GM19452 (cell line): ENCODE data around the gene IRAK3.

ENCODE experiments used
- ATAC-seq: cut with Tn5 transposase; IDR thresholded peaks from one replicate; pipeline ENCODE4 v1.9.1; 2021; ENCODE audit not compliant: unreplicated experiment

The IRAK3 gene

DNA sequence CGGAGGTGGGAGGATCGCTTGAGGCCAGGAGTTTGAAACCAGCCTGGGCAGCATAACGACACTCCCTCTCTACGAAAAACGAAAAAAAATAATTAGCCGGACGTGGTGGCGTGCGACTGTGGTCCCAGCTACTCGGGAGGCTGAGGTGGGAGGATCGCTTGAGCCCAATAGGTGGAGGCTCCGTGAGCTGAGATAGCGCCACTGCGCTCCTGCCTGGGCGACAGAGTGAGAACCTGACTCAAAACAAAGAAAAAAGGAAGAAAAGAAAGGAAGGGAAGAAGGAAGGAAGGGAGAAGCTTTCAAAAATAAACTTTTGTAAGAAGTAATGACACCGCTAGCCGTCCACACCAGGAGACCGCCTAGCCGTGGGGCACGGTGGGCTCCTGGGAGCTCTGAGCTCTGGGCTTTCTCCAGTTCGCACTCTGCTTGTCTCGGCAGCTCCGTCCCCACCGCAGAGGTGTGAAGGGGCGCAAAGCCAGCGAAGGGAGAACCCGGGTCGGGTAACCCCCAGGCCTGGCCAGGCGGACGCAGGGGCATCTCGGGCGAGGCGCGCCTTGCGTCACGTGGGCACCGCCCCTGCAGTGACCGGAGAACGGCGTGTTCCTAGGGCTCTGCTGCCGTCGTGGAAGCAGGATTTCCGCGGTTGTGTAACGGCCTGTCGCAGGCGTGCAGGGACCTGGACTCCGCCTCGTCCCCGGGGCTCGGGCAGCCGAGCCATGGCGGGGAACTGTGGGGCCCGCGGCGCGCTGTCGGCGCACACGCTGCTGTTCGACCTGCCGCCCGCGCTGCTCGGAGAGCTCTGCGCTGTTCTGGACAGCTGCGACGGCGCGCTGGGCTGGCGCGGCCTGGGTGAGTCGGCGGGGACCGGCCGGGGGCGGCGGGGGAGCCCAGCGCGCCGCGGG, at the start of gene IRAK3:
TSS of gene IRAK3 (plus strand) at position 631 of the 902 bp plus-strand sequence. CDS start at position 717, 86 bp downstream.
- peak; percentile 66 for ATAC-seq

- no peak for ATAC-seq
These were observed 49.7 kb upstream of the IRAK3 start for GRCh38 chr12:66139328-66139727.

DNA sequence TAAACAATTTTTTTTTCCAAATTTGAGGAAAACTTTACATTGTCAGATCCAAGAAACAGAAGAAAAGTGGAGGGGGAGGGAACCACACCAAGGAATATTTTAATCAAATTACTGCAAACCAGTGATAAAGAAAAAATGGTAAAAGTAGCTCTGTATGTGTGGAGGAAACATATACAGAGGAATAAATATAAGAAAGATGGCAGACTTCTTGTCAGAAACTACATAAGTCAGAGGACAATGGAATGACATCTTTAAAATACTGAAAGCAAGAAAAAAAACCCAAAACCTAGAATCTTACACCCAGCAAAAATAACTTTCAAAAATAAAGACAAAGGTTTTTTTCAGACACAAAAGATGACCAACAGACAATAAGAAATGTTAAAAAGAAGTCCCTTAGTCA, 48.3 kb upstream of the IRAK3 start:
- no peak for ATAC-seq

DNA sequence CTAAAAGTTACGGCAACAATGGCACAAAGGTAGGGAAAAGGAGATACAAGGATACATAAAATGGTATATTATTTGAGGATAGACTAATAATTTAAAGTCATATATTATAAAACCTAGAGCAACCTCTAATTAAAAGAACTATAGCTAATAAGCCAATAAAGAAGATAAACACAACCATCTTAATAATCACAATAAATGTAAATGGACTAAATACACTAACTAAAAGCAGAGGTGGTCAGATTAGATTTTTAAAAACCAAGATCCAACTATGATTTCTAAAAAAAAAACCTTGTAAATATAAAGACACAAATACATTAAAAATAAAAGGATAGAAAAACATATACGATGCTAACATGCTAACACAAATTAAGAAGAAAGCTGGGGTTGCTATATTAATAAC, 47.7 kb upstream of the IRAK3 start:
- ATAC-seq = no peak

DNA sequence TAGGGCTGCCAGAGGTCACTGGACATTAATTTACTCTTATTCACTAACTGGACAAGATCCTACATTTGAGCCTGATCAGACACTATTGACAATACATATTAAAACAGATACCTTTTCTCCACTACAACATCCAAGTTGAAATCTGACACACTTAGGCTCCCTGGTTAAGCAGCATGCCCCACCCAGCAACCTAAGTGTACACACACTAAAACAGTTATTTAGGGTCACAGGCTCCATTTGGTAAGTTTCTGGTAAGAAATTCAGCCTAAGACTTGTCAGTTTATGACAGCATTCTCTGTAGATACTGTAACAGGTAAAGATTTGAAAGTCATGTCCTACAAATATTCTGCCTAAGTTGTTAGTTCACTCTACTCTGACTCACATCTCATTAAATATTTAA, 46.2 kb upstream of the IRAK3 start:
- no peak for ATAC-seq

GRCh38 chr12:66143868-66144267, 45.1 kb upstream of the IRAK3 start:
- ATAC-seq = no peak

GRCh38 chr12:66144791-66145754, 43.9 kb upstream of the IRAK3 start:
- no peak for ATAC-seq

- no peak for ATAC-seq
These were observed 39.2 kb upstream of the IRAK3 start for GRCh38 chr12:66149702-66150398.

GRCh38 chr12:66152732-66153131, 36.3 kb upstream of the IRAK3 start:
- ATAC-seq = no peak

DNA sequence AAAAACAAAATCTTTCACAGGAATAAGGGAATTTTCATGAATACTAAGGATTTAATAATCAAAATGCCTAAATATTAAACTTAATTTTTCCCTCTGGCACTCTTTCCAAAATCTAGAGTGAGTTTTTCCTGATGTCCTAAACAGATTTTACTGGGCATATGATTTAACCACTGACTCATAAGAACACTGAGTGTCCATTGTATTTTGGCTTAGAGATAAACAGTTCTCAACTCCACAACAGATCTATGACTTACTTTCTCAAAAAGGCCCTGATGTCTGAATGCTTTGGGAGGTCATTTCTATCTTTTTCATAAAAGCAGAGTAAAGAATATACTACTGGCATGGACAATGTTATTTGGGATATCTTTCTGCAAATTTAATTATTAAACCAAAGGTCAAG, 34.2 kb upstream of the IRAK3 start:
- no peak for ATAC-seq

DNA sequence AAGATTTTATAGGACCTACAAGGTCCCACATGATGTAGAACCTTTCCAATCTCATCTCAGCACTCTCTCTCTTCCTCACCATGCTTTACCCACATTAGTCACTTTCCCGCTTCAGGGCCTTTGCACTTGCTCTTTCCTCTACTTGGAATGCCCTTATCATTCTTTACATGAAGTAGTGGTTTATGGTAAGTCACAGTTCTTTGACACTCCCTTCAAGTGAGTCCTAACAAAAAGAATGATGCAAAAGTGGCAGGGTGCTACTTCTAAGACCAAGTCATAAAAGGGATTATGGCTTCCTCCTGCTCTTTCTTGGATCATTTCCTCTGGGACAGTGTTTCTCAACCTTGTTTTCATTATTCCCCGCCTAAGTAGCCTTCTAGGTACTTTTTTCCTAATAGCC, 32.4 kb upstream of the IRAK3 start:
- ATAC-seq = no peak

- no peak for ATAC-seq
These were observed 29.9 kb upstream of the IRAK3 start for GRCh38 chr12:66159123-66159522.

- ATAC-seq = no peak
These were observed 28.3 kb upstream of the IRAK3 start for GRCh38 chr12:66160704-66161103.

GRCh38 chr12:66162701-66163100, 26.3 kb upstream of the IRAK3 start:
- no peak for ATAC-seq

DNA sequence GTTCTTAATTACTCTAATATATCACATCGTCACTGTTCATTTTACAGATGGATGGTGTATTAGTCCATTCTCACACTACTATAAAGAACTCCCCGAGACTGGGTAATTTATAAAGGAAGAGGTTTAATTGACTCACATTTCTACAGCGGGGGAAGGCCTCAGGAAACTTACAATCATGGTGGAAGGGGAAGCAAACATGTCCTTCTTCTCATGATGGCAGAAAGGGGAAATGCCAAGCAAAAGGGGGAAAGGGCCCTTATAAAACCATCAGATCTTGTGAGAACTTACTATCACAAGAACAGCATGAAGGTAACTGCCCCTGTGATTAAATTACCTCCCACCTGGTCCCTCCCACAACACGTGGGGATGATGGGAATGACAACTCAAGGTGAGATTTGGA, 25.7 kb upstream of the IRAK3 start:
- ATAC-seq = no peak

DNA sequence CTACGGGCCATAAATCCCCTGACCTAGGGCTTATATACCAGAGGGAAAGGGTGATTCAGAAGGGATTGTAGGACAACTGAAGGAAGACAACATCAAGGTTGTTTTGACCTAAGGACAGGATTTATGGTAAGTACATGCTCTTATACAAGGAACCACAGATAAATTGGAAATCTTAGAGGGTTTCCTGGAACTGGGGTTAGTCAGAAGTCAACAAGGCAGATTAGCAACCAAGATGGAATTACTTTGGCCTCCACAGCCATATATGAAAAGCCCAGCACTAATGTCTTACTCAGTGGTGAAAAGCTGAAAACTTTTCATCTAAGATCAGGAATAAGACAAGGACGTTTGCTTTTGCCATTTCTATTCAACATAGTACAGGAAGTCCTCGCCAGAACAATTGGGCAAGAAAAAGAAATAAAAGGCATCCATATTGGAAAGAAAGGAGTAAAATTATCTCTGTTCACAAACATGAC, 24.6 kb upstream of the IRAK3 start:
- ATAC-seq = no peak

- no peak for ATAC-seq
These were observed 23.9 kb upstream of the IRAK3 start for GRCh38 chr12:66165141-66165540.

- no peak for ATAC-seq
These were observed 22.5 kb upstream of the IRAK3 start for GRCh38 chr12:66166561-66166960.

GRCh38 chr12:66168410-66168809, 20.6 kb upstream of the IRAK3 start:
- no peak for ATAC-seq

DNA sequence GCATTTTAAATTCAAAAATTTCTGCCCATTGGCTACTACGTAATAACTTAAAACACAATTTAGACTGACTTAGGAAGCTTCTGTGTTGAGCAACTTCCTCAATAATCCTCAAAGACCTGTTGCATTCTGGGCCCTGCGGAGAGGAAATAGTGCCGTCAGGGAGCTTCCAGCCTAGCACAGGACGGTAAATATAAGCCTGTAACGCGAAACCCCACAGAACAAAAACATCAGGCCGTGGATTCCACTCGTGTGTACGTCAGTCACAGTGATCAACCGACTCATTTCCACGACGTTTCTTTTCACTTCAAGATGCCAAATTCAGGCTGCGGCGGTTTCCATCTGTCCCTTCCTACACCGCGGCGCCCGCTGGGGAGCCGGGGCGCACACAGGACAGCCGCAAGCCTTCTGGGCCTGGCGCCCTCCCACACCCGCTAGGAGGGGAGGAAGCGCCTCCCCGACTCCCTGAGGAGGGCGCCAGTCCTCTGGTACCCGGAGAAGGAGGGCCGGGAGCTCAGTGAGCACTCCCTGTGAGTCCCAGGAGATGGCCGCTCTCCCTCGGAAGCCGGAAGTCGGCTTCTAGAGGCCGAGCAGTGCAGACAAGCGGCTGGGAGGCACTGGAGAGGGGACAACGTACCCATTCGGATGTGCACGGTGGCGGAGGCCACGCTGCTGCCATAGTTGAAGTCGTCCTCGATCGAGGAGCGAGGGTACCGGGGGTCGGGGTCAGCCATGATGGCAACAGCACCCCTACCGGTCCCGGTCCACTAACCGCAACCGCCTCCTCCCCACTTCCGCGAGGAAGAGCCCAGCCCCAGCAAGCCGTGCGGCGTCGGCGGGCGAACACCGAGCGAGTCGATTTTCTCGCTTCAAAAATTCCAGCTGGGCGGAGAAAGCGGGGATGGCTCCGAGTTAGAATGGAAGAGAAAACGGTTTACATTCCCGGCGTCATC, 19.5 kb upstream of the IRAK3 start, which contains the start of gene TMBIM4:
TSS of gene TMBIM4 (minus strand) at position 776 of the 950 bp plus-strand sequence. CDS start at position 731, 45 bp downstream.
- peak; percentile 88 for ATAC-seq
